H1 (cell line): Measurements from ENCODE around the gene UBAP2. TPM values are rescaled to one million over a fixed set of nuclear protein-coding genes. Genes with fewer than 3 reads are reported as not detected.

Source experiments
- CTCF ChIA-PET: fragments of 300-600 bp; sonication (Branson Sonifier 250); formaldehyde crosslinking; loops from one replicate; lab custom pipeline; 2021; ENCODE audit not compliant: partially characterized antibody; lab: Charles Lee
- POLR2A ChIA-PET: fragments of 300-600 bp; sonication (Branson Sonifier 250); formaldehyde crosslinking; loops from one replicate; lab custom pipeline; 2021; ENCODE audit warnings: inconsistent platforms; ENCODE audit not compliant: partially characterized antibody; lab: Charles Lee
- DNase-seq, 2 experiments: peaks; one replicate each; pipeline versions ENCODE4 v3.0.0 to v3.0.0-alpha.2; 2010 to 2022; ENCODE audit warnings: low spot score in 2 of 2, low read depth in 1 of 2, mixed read lengths in 1 of 2
- FAIRE-seq: peaks from 2 replicates; lab custom pipeline; 2011; peaks lifted over from hg19 to GRCh38; lab: Jason Lieb, UNC
- H2AFZ ChIP-seq: 2 replicates; pipeline ENCODE4 v1.8.1; 2012; ENCODE audit warnings: low read length, inconsistent platforms
- H2AK5ac ChIP-seq: 2 replicates; pipeline ENCODE4 v1.6.1; 2013; ENCODE audit warnings: low read depth, low read length
- H2BK120ac ChIP-seq: replicated peaks from 2 replicates; pipeline ENCODE3; 2013; ENCODE audit warnings: low read depth, low read length, inconsistent platforms
- H2BK12ac ChIP-seq: 2 replicates; pipeline ENCODE4 v1.6.1; 2013; ENCODE audit warnings: low read depth, low read length
- H2BK15ac ChIP-seq: 2 replicates; pipeline ENCODE4 v1.6.1; 2013; ENCODE audit warnings: low read length
- H2BK20ac ChIP-seq: 2 replicates; pipeline ENCODE4 v1.6.1; 2013; ENCODE audit warnings: low read length
- H2BK5ac ChIP-seq: 2 replicates; pipeline ENCODE4 v1.6.1; 2013; ENCODE audit warnings: low read depth, low read length
- H3K14ac ChIP-seq: 2 replicates; pipeline ENCODE4 v1.6.1; 2013; ENCODE audit warnings: inconsistent platforms; ENCODE audit not compliant: insufficient read length
- H3K18ac ChIP-seq: 2 replicates; pipeline ENCODE4 v1.6.1; 2013; ENCODE audit warnings: low read length; ENCODE audit errors: extremely low read depth
- H3K23ac ChIP-seq: 2 replicates; pipeline ENCODE4 v1.6.1; 2013; ENCODE audit warnings: inconsistent platforms; ENCODE audit not compliant: insufficient read length
- H3K23me2 ChIP-seq: 2 replicates; pipeline ENCODE4 v1.6.1; 2013; ENCODE audit warnings: low read depth, low read length
- H3K27ac ChIP-seq: 2 replicates; pipeline ENCODE4 v1.6.1; 2011; ENCODE audit warnings: low read depth, low read length, inconsistent platforms
- H3K27me3 ChIP-seq, 4 experiments: replicated peaks in 1 of 4; 1 replicate in 1 of 4; 2 replicates in 3 of 4; pipeline versions ENCODE4 v1.6.1 to v1.8.1; 2011 to 2013; ENCODE audit warnings: low read length in 3 of 4, mild to moderate bottlenecking in 3 of 4, inconsistent platforms in 2 of 4, mixed read lengths in 2 of 4, moderate library complexity in 1 of 4; ENCODE audit not compliant: control insufficient read depth in 3 of 4, insufficient read depth in 3 of 4; ENCODE audit errors: extremely low read depth in 1 of 4
- H3K36me3 ChIP-seq, 4 experiments: 2 replicates each; pipeline versions ENCODE4 v1.6.1 to v1.8.1; 2011 to 2013; ENCODE audit warnings: mild to moderate bottlenecking in 4 of 4, low read length in 3 of 4, moderate library complexity in 2 of 4, control low read depth in 1 of 4, inconsistent platforms in 1 of 4; ENCODE audit not compliant: insufficient read depth in 4 of 4, control insufficient read depth in 2 of 4
- H3K4ac ChIP-seq: replicated peaks from 2 replicates; pipeline ENCODE3; 2013; ENCODE audit warnings: low read length, low read depth, mixed read lengths, inconsistent platforms; ENCODE audit not compliant: insufficient read length
- H3K4me1 ChIP-seq, 4 experiments: replicated peaks in 1 of 4; 1 replicate in 1 of 4; 2 replicates in 3 of 4; pipeline versions ENCODE4 v1.6.1 to v1.8.1; 2011 to 2013; ENCODE audit warnings: low read length in 3 of 4, inconsistent platforms in 2 of 4, mixed read lengths in 1 of 4; ENCODE audit not compliant: insufficient read depth in 4 of 4, control insufficient read depth in 3 of 4
- H3K4me2 ChIP-seq, 2 experiments: 2 replicates each; pipeline versions ENCODE4 v1.6.1 to v1.8.1; 2011 to 2013; ENCODE audit warnings: low read depth in 2 of 2, low read length in 2 of 2, control low read depth in 1 of 2, inconsistent platforms in 1 of 2, mild to moderate bottlenecking in 1 of 2; ENCODE audit not compliant: insufficient read depth in 1 of 2
- H3K4me3 ChIP-seq, 4 experiments: fragments of 200-600, 300-600 bp in 1 of 4; sonication (generic), shearing (Covaris generic), sonication (Bioruptor Twin) in 1 of 4; 2 replicates each; pipeline versions ENCODE4 v1.5.1 to v1.8.1; 2011 to 2016; ENCODE audit warnings: low read length in 4 of 4, low read depth in 3 of 4, control low read depth in 2 of 4, inconsistent platforms in 2 of 4, mild to moderate bottlenecking in 2 of 4, mixed read lengths in 1 of 4, moderate library complexity in 1 of 4; ENCODE audit not compliant: insufficient read depth in 2 of 4; ENCODE audit errors: extremely low read depth in 1 of 4
- H3K56ac ChIP-seq: replicated peaks from 2 replicates; pipeline ENCODE3; 2013; ENCODE audit warnings: low read depth, mild to moderate bottlenecking, mixed read lengths, low read length, inconsistent platforms; ENCODE audit not compliant: insufficient read length
- H3K79me1 ChIP-seq: 2 replicates; pipeline ENCODE4 v1.6.1; 2013; ENCODE audit warnings: low read depth, low read length, control low read depth
- H3K79me2 ChIP-seq, 2 experiments: 2 replicates each; pipeline versions ENCODE4 v1.6.1 to v1.8.1; 2012 to 2013; ENCODE audit warnings: low read length in 2 of 2, mild to moderate bottlenecking in 2 of 2, inconsistent platforms in 1 of 2; ENCODE audit not compliant: insufficient read depth in 2 of 2, control insufficient read depth in 1 of 2
- H3K9ac ChIP-seq, 4 experiments: replicated peaks in 1 of 4; 1 replicate in 1 of 4; 2 replicates in 3 of 4; pipeline versions ENCODE4 v1.6.1 to v1.8.1; 2011 to 2013; ENCODE audit warnings: low read depth in 3 of 4, low read length in 3 of 4, control low read depth in 2 of 4, mild to moderate bottlenecking in 2 of 4, moderate library complexity in 2 of 4, inconsistent platforms in 1 of 4; ENCODE audit errors: extremely low read depth in 1 of 4
- H3K9me3 ChIP-seq, 2 experiments: 2 replicates each; pipeline versions ENCODE4 v1.6.1 to v1.8.1; 2012 to 2013; ENCODE audit warnings: mild to moderate bottlenecking in 2 of 2, moderate library complexity in 2 of 2, control low read depth in 1 of 2, inconsistent platforms in 1 of 2, low read depth in 1 of 2, low read length in 1 of 2, mixed read lengths in 1 of 2; ENCODE audit not compliant: insufficient read depth in 2 of 2
- H4K20me1 ChIP-seq, 2 experiments: replicated peaks in 1 of 2; 2 replicates each; pipeline versions ENCODE3 to v1.8.1; 2011 to 2013; ENCODE audit warnings: inconsistent platforms in 2 of 2, low read length in 2 of 2, mild to moderate bottlenecking in 1 of 2; ENCODE audit not compliant: insufficient read depth in 2 of 2, control insufficient read depth in 1 of 2
- H4K5ac ChIP-seq: 2 replicates; pipeline ENCODE4 v1.6.1; 2013; ENCODE audit warnings: low read length, low read depth, mixed read lengths, inconsistent platforms; ENCODE audit not compliant: insufficient read length
- H4K8ac ChIP-seq: 2 replicates; pipeline ENCODE4 v1.8.0; 2013; ENCODE audit warnings: mild to moderate bottlenecking, moderate library complexity, low read length, inconsistent platforms; ENCODE audit not compliant: insufficient read depth; ENCODE audit errors: extremely low read depth
- H4K91ac ChIP-seq: replicated peaks from 2 replicates; pipeline ENCODE3; 2013; ENCODE audit warnings: low read length, mixed read lengths, inconsistent platforms; ENCODE audit not compliant: insufficient read length
- ASH2L ChIP-seq: fragments of 200-600, 300-600 bp; sonication (generic); IDR thresholded peaks from one replicate; pipeline ENCODE4 v1.7.1; 2017; ENCODE audit warnings: low read length
- ATF3 ChIP-seq: IDR thresholded peaks from 2 replicates; pipeline ENCODE4 v1.6.1; 2011; ENCODE audit warnings: low read depth, mild to moderate bottlenecking, low read length; ENCODE audit not compliant: insufficient read depth
- CBX5 ChIP-seq: fragments of 300-800, 300-1000 bp; sonication (generic); IDR thresholded peaks from 2 replicates; pipeline ENCODE4 v1.7.1; 2016; ENCODE audit warnings: antibody characterized with exemption, low read length, low read depth
- CEBPB ChIP-seq: IDR thresholded peaks from 2 replicates; pipeline ENCODE4 v1.6.1; 2012; ENCODE audit warnings: low read depth, low read length
- CTBP2 ChIP-seq: IDR thresholded peaks from 2 replicates; pipeline ENCODE4 v1.7.0; 2011; ENCODE audit warnings: borderline replicate concordance, mild to moderate bottlenecking, moderate library complexity, mixed read lengths, low read length; ENCODE audit not compliant: insufficient read depth, insufficient read length
- GABPA ChIP-seq: IDR thresholded peaks from 2 replicates; pipeline ENCODE4 v1.6.1; 2011; ENCODE audit warnings: mild to moderate bottlenecking, low read length, moderate library complexity, borderline replicate concordance; ENCODE audit not compliant: insufficient read depth
- MAFK ChIP-seq: IDR thresholded peaks from 2 replicates; pipeline ENCODE4 v1.6.1; 2012; ENCODE audit warnings: low read depth, mild to moderate bottlenecking, improper control_type of control experiment, low read length
- RAD21 ChIP-seq, 2 experiments: IDR thresholded peaks in 1 of 2; conservative IDR thresholded peaks in 1 of 2; 2 replicates each; pipeline ENCODE4 v1.6.1; 2011; ENCODE audit warnings: low read depth in 2 of 2, low read length in 2 of 2, improper control_type of control experiment in 1 of 2, inconsistent platforms in 1 of 2, mild to moderate bottlenecking in 1 of 2, moderate library complexity in 1 of 2
- RBBP5 ChIP-seq: IDR thresholded peaks from 2 replicates; pipeline ENCODE4 v1.7.1; 2012; ENCODE audit warnings: low read depth, mild to moderate bottlenecking, inconsistent platforms, low read length, moderate library complexity, borderline replicate concordance
- SP1 ChIP-seq: IDR thresholded peaks from 2 replicates; pipeline ENCODE4 v1.6.1; 2011; ENCODE audit warnings: low read depth, low read length
- SP4 ChIP-seq: IDR thresholded peaks from 2 replicates; pipeline ENCODE4 v1.6.1; 2012; ENCODE audit warnings: low read length, inconsistent platforms
- SUZ12 ChIP-seq: fragments of 200-600 bp; sonication (generic); IDR thresholded peaks from 2 replicates; pipeline ENCODE4 v1.6.1; 2012; ENCODE audit warnings: mild to moderate bottlenecking, inconsistent platforms, low read length, moderate library complexity, mixed read lengths
- TAF1 ChIP-seq: IDR thresholded peaks from 2 replicates; pipeline ENCODE4 v1.6.1; 2011; ENCODE audit warnings: mild to moderate bottlenecking, low read depth, low read length
- WGBS, 2 experiments: shearing (Covaris generic) in 1 of 2; methylation state at CpG; one replicate each; pipeline versions ENCODE4 v1.1.6 to v1.1.7; 2013 to 2015; ENCODE audit warnings: low lambda C conversion rate in 2 of 2, mixed read lengths in 2 of 2, inconsistent platforms in 1 of 2, low coverage in 1 of 2, missing lambda C conversion rate in 1 of 2; ENCODE audit not compliant: insufficient replicate concordance in 2 of 2, insufficient coverage in 1 of 2, insufficient read length in 1 of 2; ENCODE audit errors: extremely low coverage in 1 of 2, missing lambda C conversion rate in 1 of 2; 5-methylcytosine and 5-hydroxymethylcytosine counted together
- polyA plus RNA-seq, 7 experiments: library from polyadenylated mRNA; depleted of rRNA in 3 of 7; stranded (reverse) in 5 of 7; unstranded in 2 of 7; fragments of >200 nt in 5 of 7; fragments of 200-250 nt in 2 of 7; gene quantifications; 1 replicate in 5 of 7; 2 replicates in 1 of 7; 4 replicates in 1 of 7; pipeline versions ENCODE4 v1.2.1 to v1.2.3, GENCODE V29; 2011 to 2013; ENCODE audit warnings: missing spikeins in 2 of 7, mixed read lengths in 2 of 7
- total RNA-seq: library from RNA; stranded (reverse); fragmentation: NEBNext Ultra II Directional; extraction: Animal tissue kit (Norgen Biotek cat#: 25700); gene quantifications from 2 replicates; pipeline ENCODE4 v1.2.1, GENCODE V29; 2021

The UBAP2 gene
- total and polyA plus RNA-seq, 2 of the 8 experiments (the other 6 are each of a cell fraction or from before 2014, with no cell fraction given) = 75.0 to 81.4 TPM

- POLR2A ChIA-PET = interaction anchor here (2.1 to 2.4 kb wide), 2 partner anchors 11 to 36 kb away, joined by 7 to 14 read pairs; partner anchors contain the start of gene UBAP2
- CTCF ChIA-PET = interaction anchor here (0.6 to 2.9 kb wide), 4 partner anchors 8 to 33 kb away, joined by 3 to 11 read pairs (median 3); no protein-coding TSS in a partner anchor
- peaks cover 2% of the 10 kb centered on the region; the same call in 1 of the 2 replicates for H3K79me1 ChIP-seq
- peaks cover 0 to 2% of the 10 kb centered on the region in 2 experiments for H4K20me1 ChIP-seq
- H4K5ac ChIP-seq = no peak overlapping the region
- H3K23me2 ChIP-seq = no peaks in the 10 kb centered on the region
- H2BK5ac ChIP-seq = no peak overlapping the region
- no peak overlapping the region for H3K9ac ChIP-seq
- H2BK20ac ChIP-seq = no peak overlapping the region
- H4K91ac ChIP-seq = no peak overlapping the region
- no peaks in the 10 kb centered on the region for H3K4me1 ChIP-seq
- 100% methylated on average over 1 of the region's 1 CpG; no CpG with 5 or more reads in 1 of the 2 experiments for WGBS, 2 experiments
- no peak overlapping the region for H3K4me2 ChIP-seq
- H3K79me2 ChIP-seq = no peaks in the 10 kb centered on the region
- H3K4me3 ChIP-seq = no peak overlapping the region
- no peak overlapping the region for H4K8ac ChIP-seq
- H2BK15ac ChIP-seq = no peak overlapping the region
- no peak overlapping the region for H2BK120ac ChIP-seq
- no peak overlapping the region for H3K4ac ChIP-seq
- no peak for TF ChIP-seq SUZ12
- no peak for TF ChIP-seq CTBP2
- TF ChIP-seq ASH2L = no peak
- TF ChIP-seq SP1 = no peak
- no peak for TF ChIP-seq RAD21 (IDR thresholded peaks at IDR 0.05 in 1 of 2, conservative IDR thresholded peaks at IDR 0.05 in 1 of 2; ENCODE audit: low read depth in 2 of 2, low read length in 2 of 2)
- TF ChIP-seq RBBP5 = no peak
- no peak for TF ChIP-seq SP4
- no peak for TF ChIP-seq ATF3
- TF ChIP-seq GABPA = no peak
- no peak for TF ChIP-seq MAFK
- TF ChIP-seq TAF1 = no peak
- no peak for TF ChIP-seq CEBPB
- no peak for TF ChIP-seq CBX5
- no peak overlapping the region for H3K56ac ChIP-seq
- peaks cover 17 to 34% (median 27%) of the 10 kb centered on the region in 4 experiments for H3K36me3 ChIP-seq
- H3K27ac ChIP-seq = no peak overlapping the region
- H3K27me3 ChIP-seq = no peaks in the 10 kb centered on the region
- no peak overlapping the region for H2BK12ac ChIP-seq
- no peak overlapping the region for H2AFZ ChIP-seq
- no peak overlapping the region for H2AK5ac ChIP-seq
- FAIRE-seq (no peak), DNase-seq (no peak)
- H3K23ac ChIP-seq = no peak overlapping the region
- H3K9me3 ChIP-seq = no peaks in the 10 kb centered on the region
- H3K14ac ChIP-seq = no peak overlapping the region
- H3K18ac ChIP-seq = no peak overlapping the region
Measured at GRCh38 chr9:34084562-34084961, 35.9 kb upstream of the UBAP2 start.
